Body of pancreas (tissue), 4 donors: Measurements from ENCODE around the gene TIMM22. TPM values are rescaled to one million over a fixed set of nuclear protein-coding genes. Genes with fewer than 3 reads are reported as not detected.

Source experiments
- ATAC-seq: fragments of 150-250 bp; one replicate; pipeline ENCODE4 v1.9.1; 2016
- DNase-seq, 4 donors: peaks; one replicate each; pipeline ENCODE4 v3.0.0-alpha.2; 2019
- H3K27ac ChIP-seq, 4 donors: fragments of 200-600 bp; sonication (generic); 1 replicate in 3 of 4; 2 replicates in 1 of 4; pipeline versions ENCODE4 v1.5.1 to v1.6.1; 2016 to 2019; ENCODE audit warnings: mild to moderate bottlenecking in 1 of 4, mixed read lengths in 1 of 4, moderate library complexity in 1 of 4
- H3K27me3 ChIP-seq, 2 donors: fragments of 200-600 bp; sonication (generic); one replicate each; pipeline ENCODE4 v1.6.0; 2016; ENCODE audit warnings: mild to moderate bottlenecking in 1 of 2
- H3K36me3 ChIP-seq, 2 donors: fragments of 200-600 bp; sonication (generic); replicated peaks in 1 of 2; 2 replicates each; pipeline ENCODE4 v1.5.1; 2016; ENCODE audit warnings: low read depth in 2 of 2; ENCODE audit not compliant: insufficient read depth in 1 of 2
- H3K4me1 ChIP-seq: fragments of 200-600 bp; sonication (generic); one replicate; pipeline ENCODE4 v1.6.0; 2016
- H3K4me3 ChIP-seq, 2 donors: fragments of 200-600 bp; sonication (generic); 1 replicate in 1 of 2; 2 replicates in 1 of 2; pipeline ENCODE4 v1.5.1; 2016 to 2019
- H3K9me3 ChIP-seq, 3 donors: fragments of 200-600 bp; sonication (generic); 1 replicate in 2 of 3; 2 replicates in 1 of 3; pipeline ENCODE4 v1.5.1; 2016
- POLR2A ChIP-seq, 3 donors: fragments of 450-650 bp; IDR thresholded peaks; one replicate each; pipeline ENCODE4 v1.6.1; 2016; ENCODE audit warnings: antibody characterized with exemption in 3 of 3, mild to moderate bottlenecking in 2 of 3
- WGBS, 2 donors: methylation state at CpG; one replicate each; pipeline ENCODE4 v1.1.5; 2017; 5-methylcytosine and 5-hydroxymethylcytosine counted together
- intact Hi-C: fragments of 100-400 bp; cut with DNase I; formaldehyde crosslinking; loops from one replicate; pipeline ENCODE4 v1.15.1; 2023
- microRNA-seq, 2 donors: library from miRNA; unstranded; fragments of <30 nt; microRNA quantifications; one replicate each; pipeline ENCODE4, GENCODE V29; 2016; ENCODE audit warnings: borderline number of aligned reads in 2 of 2, borderline replicate concordance in 2 of 2
- small RNA-seq: library from RNA; depleted of rRNA; stranded (forward); fragments of <200 nt; gene quantifications from one replicate; pipeline ENCODE3, GENCODE V24; 2016
- total RNA-seq, 2 donors: library from RNA; depleted of rRNA; stranded (reverse); fragments of >200 nt; gene quantifications; one replicate each; pipeline ENCODE4 v1.1.0, GENCODE V29; 2016
- TF ChIP-seq, protein P1 (sequence below), 7 experiments: fragments of 450-650 bp in 4 of 7; fragments of 200-600 bp in 3 of 7; sonication (generic) in 3 of 7; IDR thresholded peaks; one replicate each; pipeline ENCODE4 v1.5.1; 2016 to 2019; ENCODE audit warnings: antibody characterized with exemption in 7 of 7

The TIMM22 gene
- total RNA-seq, 2 donors from 2014 or later: 4.3 to 9.3 TPM

DNA sequence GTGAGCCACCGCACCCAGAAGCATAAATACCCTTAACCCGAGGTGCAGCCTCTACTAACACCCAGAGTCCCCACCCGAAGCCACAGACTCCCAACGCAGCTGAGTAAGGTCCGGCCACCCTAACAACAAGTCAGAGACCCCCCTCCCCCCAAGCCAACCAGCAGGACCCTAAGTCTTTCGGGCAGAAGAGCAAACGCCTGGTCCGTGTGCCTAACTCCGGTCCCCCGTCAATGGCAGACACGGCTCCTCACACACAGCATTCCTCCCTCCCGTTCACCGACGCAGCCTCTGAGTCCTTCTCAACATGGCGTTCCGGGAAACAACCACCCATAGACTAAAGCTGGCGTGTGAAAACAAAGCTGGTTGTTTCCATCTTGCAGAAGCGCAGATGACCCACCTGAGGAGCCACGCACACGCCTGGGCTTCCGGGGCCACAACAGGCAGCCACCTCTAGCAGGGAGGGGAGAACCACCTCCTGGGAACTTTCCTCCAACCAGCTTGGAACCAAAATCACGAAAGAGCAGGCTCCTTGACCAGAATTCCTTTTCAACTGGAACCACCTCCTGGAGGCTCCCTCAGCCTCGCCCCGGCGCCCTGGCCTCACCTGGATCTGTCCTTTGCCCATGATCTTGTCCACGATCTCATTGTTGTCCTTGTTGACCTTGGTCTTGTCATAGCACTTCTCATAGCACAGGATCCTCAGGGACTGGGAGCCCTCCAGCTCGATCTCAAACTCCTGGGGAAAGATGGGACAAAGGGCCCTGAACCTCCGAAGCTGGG, 52.7 kb downstream of the TIMM22 start:
- intact Hi-C loops: no loop called here
- Histone ChIP-seq H3K9me3 (no peaks in the 10 kb centered on the region), H3K4me3 (no peak overlapping the region), H3K27ac (no peak overlapping the region), H3K27me3 (no peaks in the 10 kb centered on the region), H3K4me1 (no peaks in the 10 kb centered on the region), H3K36me3 (no peaks in the 10 kb centered on the region)
- ATAC-seq: no peak
- TF ChIP-seq POLR2A (IDR thresholded peaks at IDR 0.05): no peak
- TF ChIP-seq, protein P1, sequence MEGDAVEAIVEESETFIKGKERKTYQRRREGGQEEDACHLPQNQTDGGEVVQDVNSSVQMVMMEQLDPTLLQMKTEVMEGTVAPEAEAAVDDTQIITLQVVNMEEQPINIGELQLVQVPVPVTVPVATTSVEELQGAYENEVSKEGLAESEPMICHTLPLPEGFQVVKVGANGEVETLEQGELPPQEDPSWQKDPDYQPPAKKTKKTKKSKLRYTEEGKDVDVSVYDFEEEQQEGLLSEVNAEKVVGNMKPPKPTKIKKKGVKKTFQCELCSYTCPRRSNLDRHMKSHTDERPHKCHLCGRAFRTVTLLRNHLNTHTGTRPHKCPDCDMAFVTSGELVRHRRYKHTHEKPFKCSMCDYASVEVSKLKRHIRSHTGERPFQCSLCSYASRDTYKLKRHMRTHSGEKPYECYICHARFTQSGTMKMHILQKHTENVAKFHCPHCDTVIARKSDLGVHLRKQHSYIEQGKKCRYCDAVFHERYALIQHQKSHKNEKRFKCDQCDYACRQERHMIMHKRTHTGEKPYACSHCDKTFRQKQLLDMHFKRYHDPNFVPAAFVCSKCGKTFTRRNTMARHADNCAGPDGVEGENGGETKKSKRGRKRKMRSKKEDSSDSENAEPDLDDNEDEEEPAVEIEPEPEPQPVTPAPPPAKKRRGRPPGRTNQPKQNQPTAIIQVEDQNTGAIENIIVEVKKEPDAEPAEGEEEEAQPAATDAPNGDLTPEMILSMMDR (IDR thresholded peaks at IDR 0.05): no peak
- DNase-seq: no peak
- 85 to 87% methylated on average over 13 to 28 of the region's 28 CpGs for WGBS, 2 donors

DNA sequence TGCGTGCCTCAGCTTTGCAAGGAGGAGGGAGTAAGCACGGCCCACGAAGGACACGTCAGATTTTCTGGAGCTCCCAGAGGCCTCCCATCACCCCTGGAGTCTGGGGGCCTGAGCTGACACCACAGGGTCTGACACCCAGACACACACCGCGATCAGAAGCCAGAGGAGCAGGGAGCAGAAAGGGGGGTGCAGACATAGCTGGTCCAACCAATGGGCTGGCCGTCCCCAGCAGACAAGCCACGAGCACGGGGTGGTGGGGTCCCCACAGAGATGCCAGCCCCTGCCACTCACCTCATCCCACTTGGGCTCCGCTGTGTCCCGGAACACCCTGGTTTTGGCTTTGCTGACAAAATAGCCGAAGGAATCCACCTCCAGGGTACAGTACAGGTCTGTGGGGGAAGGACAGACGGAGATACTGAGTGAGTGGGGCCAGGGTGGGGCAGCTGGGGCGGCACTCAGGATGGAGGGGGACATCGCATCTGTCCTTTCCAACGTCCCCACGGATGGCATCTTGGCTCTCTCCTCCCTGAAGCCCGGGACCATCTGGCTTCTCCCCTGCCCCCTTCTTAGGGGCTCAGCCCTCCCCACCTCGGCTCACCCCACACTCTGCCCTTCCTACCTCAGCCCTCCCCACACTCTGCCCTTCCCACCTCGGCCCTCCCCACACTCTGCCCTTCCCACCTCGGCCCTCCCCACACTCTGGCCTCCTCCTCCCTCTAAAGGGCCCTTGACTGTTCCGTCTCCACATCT, 53.5 kb downstream of the TIMM22 start:
- ATAC-seq (no peak), DNase-seq (no peak)
- Histone ChIP-seq H3K27me3 (no peaks in the 10 kb centered on the region), H3K36me3 (no peaks in the 10 kb centered on the region), H3K9me3 (no peaks in the 10 kb centered on the region), H3K4me3 (no peak overlapping the region), H3K27ac (no peak overlapping the region), H3K4me1 (no peaks in the 10 kb centered on the region)
- WGBS, 2 donors: 62 to 73% methylated on average over 11 to 22 of the region's 22 CpGs
- TF ChIP-seq POLR2A (IDR thresholded peaks at IDR 0.05): no peak
- TF ChIP-seq, protein P1 (IDR thresholded peaks at IDR 0.05): no peak
- intact Hi-C loops: no loop called here

- Histone ChIP-seq H3K9me3 (no peaks in the 10 kb centered on the region), H3K4me3 (no peak overlapping the region), H3K4me1 (peaks cover 3% of the 10 kb centered on the region), H3K36me3 (no peaks in the 10 kb centered on the region), H3K27ac (no peak overlapping the region), H3K27me3 (no peaks in the 10 kb centered on the region)
- TF ChIP-seq, protein P1 (IDR thresholded peaks at IDR 0.05): no peak
- TF ChIP-seq POLR2A (IDR thresholded peaks at IDR 0.05): no peak
- ATAC-seq (no peak), DNase-seq (no peak)
- WGBS, 2 donors: 84 to 91% methylated on average over 19 to 30 of the region's 33 CpGs
- intact Hi-C loops: no loop called here
These were observed 54.3 kb downstream of the TIMM22 start for GRCh38 chr17:1050996-1051925.

Small RNAs within 50 kb of the gene (microRNA-seq; reads per million reads assigned to microRNA genes)
- gene MIR3183: 0 reads per million in 2 donors

Small RNAs within 50 kb of the gene (small RNA-seq; reads per million reads assigned to genes)
- gene MIR3183: not detected

Other genes starting within 250 kb of the TIMM22 start
- 1 to 10 TPM; 5.6 to 7.3 TPM for gene GEMIN4, start 244.9 kb upstream of the TIMM22 start, total RNA-seq
- 10 to 100 TPM; 18.5 to 30.9 TPM for gene GLOD4, start 214.8 kb upstream of the TIMM22 start, total RNA-seq
- 10 to 100 TPM; 15.6 to 40.2 TPM for gene MRM3, start 214.8 kb upstream of the TIMM22 start, total RNA-seq
- gene NXN, start 17.4 kb upstream of the TIMM22 start, total RNA-seq: 10 to 100 TPM; 24.4 TPM
- 10 to 100 TPM; 32.4 to 46.8 TPM for gene ABR, start 182.9 kb downstream of the TIMM22 start, total RNA-seq